ENCODE results near the gene SRR.

The SRR gene

DNA sequence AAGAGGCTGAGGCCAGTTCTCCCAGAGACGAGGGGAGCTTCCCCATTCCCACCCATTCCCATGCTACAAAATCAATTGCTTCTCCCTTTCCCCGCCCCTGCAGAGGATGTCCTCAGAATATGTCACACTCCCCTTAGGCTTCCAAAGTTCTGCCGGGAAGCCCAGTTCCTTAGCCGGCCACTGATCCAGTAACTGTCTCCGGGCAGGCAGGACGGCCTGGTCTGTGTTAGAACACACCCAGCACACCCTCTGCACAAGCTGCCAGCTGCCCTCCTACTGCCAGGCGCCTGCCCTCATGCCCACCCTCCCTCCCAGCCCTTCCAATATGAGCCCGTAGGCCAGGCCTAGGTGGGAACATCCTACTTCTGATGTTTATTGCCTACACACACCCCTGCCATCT is 64.6 kb downstream of the SRR start:
- Mint-ChIP-seq H3K9me3 (no peaks in the 10 kb centered on the region), H3K36me3 (ENCODE audit: low read depth) (peaks cover 4% of the 10 kb centered on the region), H3K4me1 (ENCODE audit: low read depth) (no peaks in the 10 kb centered on the region), H3K27ac (no peak overlapping the region), H3K4me3 (no peak overlapping the region), H3K27me3 (no peaks in the 10 kb centered on the region)

GRCh38 chr17:2369039-2369438 is 65.3 kb downstream of the SRR start:
- Mint-ChIP-seq H3K36me3 (ENCODE audit: low read depth) (peaks cover 4% of the 10 kb centered on the region), H3K9me3 (no peaks in the 10 kb centered on the region), H3K4me3 (no peak overlapping the region), H3K27ac (no peak overlapping the region), H3K27me3 (no peaks in the 10 kb centered on the region), H3K4me1 (ENCODE audit: low read depth) (no peaks in the 10 kb centered on the region)

GRCh38 chr17:2369551-2370210 is 65.9 kb downstream of the SRR start:
- Mint-ChIP-seq H3K4me3 (no peak overlapping the region), H3K27ac (no peak overlapping the region), H3K4me1 (ENCODE audit: low read depth) (no peaks in the 10 kb centered on the region), H3K36me3 (ENCODE audit: low read depth) (peaks cover 4% of the 10 kb centered on the region), H3K27me3 (no peaks in the 10 kb centered on the region), H3K9me3 (no peaks in the 10 kb centered on the region)

GRCh38 chr17:2370211-2370589 is 66.5 kb downstream of the SRR start:
- no peak overlapping the region for H3K27ac Mint-ChIP-seq
- H3K36me3 Mint-ChIP-seq (ENCODE audit: low read depth) = peaks cover 4% of the 10 kb centered on the region
- H3K4me1 Mint-ChIP-seq (ENCODE audit: low read depth) = no peaks in the 10 kb centered on the region
- no peak overlapping the region for H3K4me3 Mint-ChIP-seq
- no peaks in the 10 kb centered on the region for H3K27me3 Mint-ChIP-seq
- H3K9me3 Mint-ChIP-seq = no peaks in the 10 kb centered on the region

GRCh38 chr17:2371183-2372130 is 67.7 kb downstream of the SRR start:
- Mint-ChIP-seq H3K4me3 (no peak overlapping the region), H3K9me3 (no peaks in the 10 kb centered on the region)

DNA sequence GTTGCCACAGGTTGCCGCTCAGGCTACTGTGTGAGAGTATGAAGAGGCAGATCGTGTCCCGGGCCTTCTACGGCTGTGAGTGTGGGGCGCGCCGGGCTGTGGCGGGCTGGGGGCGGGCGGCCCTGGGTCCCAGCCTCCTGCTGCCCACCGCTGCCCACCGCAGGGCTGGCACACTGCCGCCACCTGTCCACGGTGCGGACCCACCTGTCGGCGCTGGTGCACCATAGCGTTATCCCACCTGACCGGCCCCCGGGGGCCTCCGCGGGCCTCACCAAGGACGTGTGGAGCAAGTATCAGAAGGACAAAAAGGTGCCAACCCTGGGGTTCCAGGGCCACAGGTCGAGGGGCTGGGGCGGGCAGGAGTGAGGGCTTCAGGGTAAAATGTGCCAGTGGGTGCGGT is 68.4 kb downstream of the SRR start:
- Mint-ChIP-seq H3K4me3 (no peak overlapping the region), H3K4me1 (ENCODE audit: low read depth) (no peaks in the 10 kb centered on the region), H3K27ac (no peak overlapping the region), H3K9me3 (no peaks in the 10 kb centered on the region), H3K27me3 (no peaks in the 10 kb centered on the region), H3K36me3 (ENCODE audit: low read depth) (peaks cover 4% of the 10 kb centered on the region)

More at GRCh38 chr17:2371183-2372130, 67.7 kb downstream of the SRR start:
- peaks cover 4% of the 10 kb centered on the region for H3K36me3 Mint-ChIP-seq (ENCODE audit: low read depth)
- no peak overlapping the region for H3K27ac Mint-ChIP-seq
- H3K4me1 Mint-ChIP-seq (ENCODE audit: low read depth) = no peaks in the 10 kb centered on the region
- no peaks in the 10 kb centered on the region for H3K27me3 Mint-ChIP-seq

- Mint-ChIP-seq H3K9me3 (no peaks in the 10 kb centered on the region), H3K27ac (no peak overlapping the region), H3K36me3 (ENCODE audit: low read depth) (peaks cover 4% of the 10 kb centered on the region), H3K4me1 (ENCODE audit: low read depth) (no peaks in the 10 kb centered on the region), H3K27me3 (no peaks in the 10 kb centered on the region), H3K4me3 (no peak overlapping the region)
These were observed 68.9 kb downstream of the SRR start for GRCh38 chr17:2372681-2373080.

DNA sequence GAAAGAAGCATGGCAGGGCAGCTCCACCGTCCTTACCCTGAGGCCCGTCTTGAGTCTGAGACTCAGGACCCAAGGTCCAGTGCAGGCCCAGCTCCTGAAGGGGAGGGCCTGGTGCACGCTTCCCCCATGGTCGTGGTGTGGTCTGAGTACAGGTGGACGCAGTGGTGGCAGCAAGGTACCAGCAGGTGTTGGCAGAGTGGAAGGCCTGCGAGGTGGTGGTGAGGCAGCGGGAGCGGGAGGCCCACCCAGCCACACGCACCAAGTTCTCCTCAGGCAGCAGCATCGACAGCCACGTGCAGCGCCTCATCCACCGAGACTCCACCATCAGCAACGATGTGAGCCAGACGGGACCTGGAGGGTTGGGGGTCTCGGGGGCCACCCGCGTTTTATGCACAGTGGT is 69.4 kb downstream of the SRR start:
- Mint-ChIP-seq H3K9me3 (no peaks in the 10 kb centered on the region), H3K4me3 (no peak overlapping the region), H3K4me1 (ENCODE audit: low read depth) (no peaks in the 10 kb centered on the region), H3K27ac (no peak overlapping the region), H3K36me3 (ENCODE audit: low read depth) (peaks cover 4% of the 10 kb centered on the region), H3K27me3 (no peaks in the 10 kb centered on the region)

All from stimulated activated naive CD8-positive, alpha-beta T cell treated with anti-CD3 and anti-CD28 coated beads, Interleukin-15, Interleukin-2, amounts not matched to agents 100 ng/mL and 50 ng/mL, for 24 hours (primary cell).